Measurements from ENCODE around the gene C1orf52. TPM values are rescaled to one million over a fixed set of nuclear protein-coding genes. Genes with fewer than 3 reads are reported as not detected.

The C1orf52 gene
- total RNA-seq, 1 donor from 2014 or later: 53.7 TPM

- TF ChIP-seq CTCF (IDR thresholded peaks at IDR 0.05; ENCODE audit: partially characterized antibody, unreplicated experiment): no peak
- H3K9me3 Mint-ChIP-seq (ENCODE audit: unreplicated experiment): peaks cover 7% of the 10 kb centered on the region
- peaks cover 10% of the 10 kb centered on the region for H3K27me3 Mint-ChIP-seq (ENCODE audit: unreplicated experiment)
- H3K4me3 Mint-ChIP-seq (ENCODE audit: unreplicated experiment): no peak overlapping the region
- no peaks in the 10 kb centered on the region for H3K4me1 Mint-ChIP-seq (ENCODE audit: low read depth, unreplicated experiment)
- DNase-seq: no peak
- H3K27ac Mint-ChIP-seq (ENCODE audit: unreplicated experiment): no peak overlapping the region
- H3K36me3 Mint-ChIP-seq (ENCODE audit: unreplicated experiment): no peaks in the 10 kb centered on the region
Observed at GRCh38 chr1:85203573-85204171, 55.8 kb downstream of the C1orf52 start.

- no peaks in the 10 kb centered on the region for H3K36me3 Mint-ChIP-seq (ENCODE audit: unreplicated experiment)
- peaks cover 10% of the 10 kb centered on the region for H3K27me3 Mint-ChIP-seq (ENCODE audit: unreplicated experiment)
- H3K4me1 Mint-ChIP-seq (ENCODE audit: low read depth, unreplicated experiment): no peaks in the 10 kb centered on the region
- no peak overlapping the region for H3K4me3 Mint-ChIP-seq (ENCODE audit: unreplicated experiment)
- TF ChIP-seq CTCF (IDR thresholded peaks at IDR 0.05; ENCODE audit: partially characterized antibody, unreplicated experiment): no peak
- peaks cover 7% of the 10 kb centered on the region for H3K9me3 Mint-ChIP-seq (ENCODE audit: unreplicated experiment)
- no peak overlapping the region for H3K27ac Mint-ChIP-seq (ENCODE audit: unreplicated experiment)
- no peak for DNase-seq
Observed at GRCh38 chr1:85202864-85203255, 56.6 kb downstream of the C1orf52 start.

GRCh38 chr1:85202092-85202863 lies 57.2 kb downstream of the C1orf52 start:
- DNase-seq: no peak
- Mint-ChIP-seq H3K4me3 (ENCODE audit: unreplicated experiment) (peak overlapping the region; percentile 81), H3K27me3 (ENCODE audit: unreplicated experiment) (peaks cover 10% of the 10 kb centered on the region), H3K9me3 (ENCODE audit: unreplicated experiment) (peaks cover 7% of the 10 kb centered on the region), H3K4me1 (ENCODE audit: low read depth, unreplicated experiment) (no peaks in the 10 kb centered on the region), H3K27ac (ENCODE audit: unreplicated experiment) (no peak overlapping the region), H3K36me3 (ENCODE audit: unreplicated experiment) (no peaks in the 10 kb centered on the region)
- TF ChIP-seq CTCF (IDR thresholded peaks at IDR 0.05; ENCODE audit: partially characterized antibody, unreplicated experiment): no peak

GRCh38 chr1:85201340-85202091 lies 57.9 kb downstream of the C1orf52 start:
- H3K4me1 Mint-ChIP-seq (ENCODE audit: low read depth, unreplicated experiment): no peaks in the 10 kb centered on the region
- peaks cover 7% of the 10 kb centered on the region for H3K9me3 Mint-ChIP-seq (ENCODE audit: unreplicated experiment)
- peaks cover 10% of the 10 kb centered on the region for H3K27me3 Mint-ChIP-seq (ENCODE audit: unreplicated experiment)
- DNase-seq: peak; percentile 58
- no peaks in the 10 kb centered on the region for H3K36me3 Mint-ChIP-seq (ENCODE audit: unreplicated experiment)
- H3K4me3 Mint-ChIP-seq (ENCODE audit: unreplicated experiment): peak overlapping the region; percentile 81
- H3K27ac Mint-ChIP-seq (ENCODE audit: unreplicated experiment): no peak overlapping the region
- TF ChIP-seq CTCF (IDR thresholded peaks at IDR 0.05; ENCODE audit: partially characterized antibody, unreplicated experiment): no peak
